ENCODE measurements around the gene NSMF.
"Not testable (repeated sequence)": the region's sequence is repeated elsewhere in the genome, so short reads cannot be mapped to it uniquely, and the experiment has no call there.

Gene NSMF

GRCh38 chr9:137412431-137412830 is 46.7 kb downstream of the NSMF start:
- H3K27me3 ChIP-seq (ENCODE audit: insufficient read depth, low read depth, severe bottlenecking): no peaks in the 10 kb centered on the region
- no peaks in the 10 kb centered on the region for H3K36me3 ChIP-seq
- no peak overlapping the region for H3K27ac ChIP-seq
- H3K4me3 ChIP-seq (ENCODE audit: low read depth, low read length): no peak overlapping the region
- TF ChIP-seq CTCF (IDR thresholded peaks at IDR 0.05; ENCODE audit: low read depth, low read length): no peak
- DNase-seq: no peak
- no peaks in the 10 kb centered on the region for H3K9me3 ChIP-seq (ENCODE audit: severe bottlenecking)

GRCh38 chr9:137411645-137412380 is 47.3 kb downstream of the NSMF start:
- Histone ChIP-seq H3K27me3 (ENCODE audit: insufficient read depth, low read depth, severe bottlenecking) (no peaks in the 10 kb centered on the region), H3K27ac (no peak overlapping the region), H3K36me3 (no peaks in the 10 kb centered on the region), H3K4me3 (ENCODE audit: low read depth, low read length) (no peak overlapping the region), H3K9me3 (ENCODE audit: severe bottlenecking) (no peaks in the 10 kb centered on the region)
- DNase-seq: no peak
- no peak for TF ChIP-seq CTCF (IDR thresholded peaks at IDR 0.05; ENCODE audit: low read depth, low read length)

- Histone ChIP-seq H3K27me3 (ENCODE audit: insufficient read depth, low read depth, severe bottlenecking) (no peaks in the 10 kb centered on the region), H3K9me3 (ENCODE audit: severe bottlenecking) (no peaks in the 10 kb centered on the region), H3K36me3 (no peaks in the 10 kb centered on the region), H3K27ac (no peak overlapping the region), H3K4me3 (ENCODE audit: low read depth, low read length) (no peak overlapping the region)
- no peak for TF ChIP-seq CTCF (IDR thresholded peaks at IDR 0.05; ENCODE audit: low read depth, low read length)
- no peak for DNase-seq
These were observed 47.9 kb downstream of the NSMF start for GRCh38 chr9:137411260-137411644.

GRCh38 chr9:137410891-137411249 is 48.3 kb downstream of the NSMF start:
- H3K9me3 ChIP-seq (ENCODE audit: severe bottlenecking): no peaks in the 10 kb centered on the region
- no peaks in the 10 kb centered on the region for H3K27me3 ChIP-seq (ENCODE audit: insufficient read depth, low read depth, severe bottlenecking)
- no peak for DNase-seq
- H3K36me3 ChIP-seq: no peaks in the 10 kb centered on the region
- H3K27ac ChIP-seq: no peak overlapping the region
- no peak overlapping the region for H3K4me3 ChIP-seq (ENCODE audit: low read depth, low read length)
- no peak for TF ChIP-seq CTCF (IDR thresholded peaks at IDR 0.05; ENCODE audit: low read depth, low read length)

GRCh38 chr9:137410236-137410890 is 48.8 kb downstream of the NSMF start:
- not testable (repeated sequence) for DNase-seq; H3K27ac ChIP-seq; H3K4me3 ChIP-seq (ENCODE audit: low read depth, low read length); H3K27me3 ChIP-seq (ENCODE audit: insufficient read depth, low read depth, severe bottlenecking); H3K9me3 ChIP-seq (ENCODE audit: severe bottlenecking); H3K36me3 ChIP-seq

GRCh38 chr9:137409515-137409914 is 49.6 kb downstream of the NSMF start:
- H3K9me3 ChIP-seq (ENCODE audit: severe bottlenecking): no peaks in the 10 kb centered on the region
- H3K27me3 ChIP-seq (ENCODE audit: insufficient read depth, low read depth, severe bottlenecking): no peaks in the 10 kb centered on the region
- no peak overlapping the region for H3K4me3 ChIP-seq (ENCODE audit: low read depth, low read length)
- no peak overlapping the region for H3K27ac ChIP-seq
- TF ChIP-seq CTCF (IDR thresholded peaks at IDR 0.05; ENCODE audit: low read depth, low read length): no peak
- DNase-seq: no peak
- H3K36me3 ChIP-seq: no peaks in the 10 kb centered on the region

Data from WERI-Rb-1 (cell line).